GM23338 (cell line): Measurements from ENCODE around the gene KRT1.

Source experiments
- CREB1 ChIP-seq: fragments of 250-450 bp; sonication (Bioruptor Pico); IDR thresholded peaks from 2 replicates; pipeline ENCODE4 v1.5.0; 2020; ENCODE audit warnings: low read depth, mild to moderate bottlenecking, moderate library complexity
- EZH2 ChIP-seq: fragments of 200-600 bp; sonication (generic); IDR thresholded peaks from one replicate; pipeline ENCODE4 v1.8.0; 2017; ENCODE audit warnings: antibody characterized with exemption, mild to moderate bottlenecking, low read depth; ENCODE audit not compliant: unreplicated experiment
- EZH2phosphoT487 ChIP-seq: fragments of 200-600 bp; sonication (generic); IDR thresholded peaks from one replicate; pipeline ENCODE4 v1.8.1; 2018; ENCODE audit warnings: antibody characterized with exemption; ENCODE audit not compliant: unreplicated experiment
- JUNB ChIP-seq: IDR thresholded peaks from one replicate; pipeline ENCODE4 v1.6.1; 2016; ENCODE audit warnings: antibody characterized with exemption; ENCODE audit not compliant: unreplicated experiment
- NANOG ChIP-seq: IDR thresholded peaks from 2 replicates; pipeline ENCODE4 v1.6.1; 2016; ENCODE audit warnings: antibody characterized with exemption, borderline replicate concordance
- POLR2AphosphoS5 ChIP-seq: IDR thresholded peaks from 2 replicates; pipeline ENCODE4 v1.6.1; 2016; ENCODE audit warnings: antibody characterized with exemption, low read depth
- STAT1 ChIP-seq: IDR thresholded peaks from one replicate; pipeline ENCODE4 v1.6.1; 2016; ENCODE audit warnings: antibody characterized with exemption; ENCODE audit not compliant: unreplicated experiment
- ZNF331 ChIP-seq: fragments of 250-450 bp; sonication (Bioruptor Pico); IDR thresholded peaks from 2 replicates; pipeline ENCODE4 v1.5.0; 2020; ENCODE audit warnings: low read depth, mild to moderate bottlenecking, moderate library complexity
- TF ChIP-seq, protein P1 (sequence below), 2 experiments: fragments of 200-600 bp in 1 of 2; sonication (generic) in 1 of 2; conservative IDR thresholded peaks; 2 replicates each; pipeline versions ENCODE4 v1.5.1 to v1.6.1; 2016 to 2017; ENCODE audit warnings: antibody characterized with exemption in 2 of 2, low read depth in 2 of 2, mild to moderate bottlenecking in 2 of 2, moderate library complexity in 1 of 2
- TF ChIP-seq, protein P2 (sequence below): IDR thresholded peaks from one replicate; pipeline ENCODE4 v1.6.1; 2018; ENCODE audit warnings: antibody characterized with exemption; ENCODE audit not compliant: unreplicated experiment
- TF ChIP-seq, protein P3 (sequence below): IDR thresholded peaks from 2 replicates; pipeline ENCODE4 v1.6.1; 2016; ENCODE audit warnings: antibody characterized with exemption
- TF ChIP-seq, protein P4 (sequence below): fragments of 250-450 bp; sonication (Bioruptor Pico); IDR thresholded peaks from 2 replicates; pipeline ENCODE4 v1.5.0; 2020; ENCODE audit warnings: mild to moderate bottlenecking, moderate library complexity

DNA sequence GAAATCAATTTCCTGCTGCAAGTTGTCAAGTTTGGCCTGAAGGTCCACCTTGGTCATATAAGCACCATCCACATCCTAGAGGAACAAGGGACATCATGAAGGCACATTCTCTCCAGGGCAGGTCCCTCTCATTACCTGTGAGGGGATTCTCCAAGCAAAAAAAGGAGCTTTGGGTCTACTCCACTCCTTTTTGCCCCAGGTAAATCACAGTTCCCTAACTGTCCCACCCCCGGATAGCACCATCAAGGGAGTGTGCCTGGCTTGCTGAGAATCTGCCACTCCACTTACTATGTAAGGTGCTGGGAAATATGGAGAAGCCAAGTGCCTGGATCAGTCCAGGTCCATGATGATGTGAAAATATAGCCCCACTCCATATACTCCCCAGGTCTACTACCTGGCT lies 2.5 kb downstream of the KRT1 start:
- TF ChIP-seq, protein P1, sequence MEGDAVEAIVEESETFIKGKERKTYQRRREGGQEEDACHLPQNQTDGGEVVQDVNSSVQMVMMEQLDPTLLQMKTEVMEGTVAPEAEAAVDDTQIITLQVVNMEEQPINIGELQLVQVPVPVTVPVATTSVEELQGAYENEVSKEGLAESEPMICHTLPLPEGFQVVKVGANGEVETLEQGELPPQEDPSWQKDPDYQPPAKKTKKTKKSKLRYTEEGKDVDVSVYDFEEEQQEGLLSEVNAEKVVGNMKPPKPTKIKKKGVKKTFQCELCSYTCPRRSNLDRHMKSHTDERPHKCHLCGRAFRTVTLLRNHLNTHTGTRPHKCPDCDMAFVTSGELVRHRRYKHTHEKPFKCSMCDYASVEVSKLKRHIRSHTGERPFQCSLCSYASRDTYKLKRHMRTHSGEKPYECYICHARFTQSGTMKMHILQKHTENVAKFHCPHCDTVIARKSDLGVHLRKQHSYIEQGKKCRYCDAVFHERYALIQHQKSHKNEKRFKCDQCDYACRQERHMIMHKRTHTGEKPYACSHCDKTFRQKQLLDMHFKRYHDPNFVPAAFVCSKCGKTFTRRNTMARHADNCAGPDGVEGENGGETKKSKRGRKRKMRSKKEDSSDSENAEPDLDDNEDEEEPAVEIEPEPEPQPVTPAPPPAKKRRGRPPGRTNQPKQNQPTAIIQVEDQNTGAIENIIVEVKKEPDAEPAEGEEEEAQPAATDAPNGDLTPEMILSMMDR (conservative IDR thresholded peaks at IDR 0.05; ENCODE audit: low read depth in 2 of 2): no peak
- TF ChIP-seq POLR2AphosphoS5: no peak
- TF ChIP-seq EZH2phosphoT487: no peak
- TF ChIP-seq, protein P2, sequence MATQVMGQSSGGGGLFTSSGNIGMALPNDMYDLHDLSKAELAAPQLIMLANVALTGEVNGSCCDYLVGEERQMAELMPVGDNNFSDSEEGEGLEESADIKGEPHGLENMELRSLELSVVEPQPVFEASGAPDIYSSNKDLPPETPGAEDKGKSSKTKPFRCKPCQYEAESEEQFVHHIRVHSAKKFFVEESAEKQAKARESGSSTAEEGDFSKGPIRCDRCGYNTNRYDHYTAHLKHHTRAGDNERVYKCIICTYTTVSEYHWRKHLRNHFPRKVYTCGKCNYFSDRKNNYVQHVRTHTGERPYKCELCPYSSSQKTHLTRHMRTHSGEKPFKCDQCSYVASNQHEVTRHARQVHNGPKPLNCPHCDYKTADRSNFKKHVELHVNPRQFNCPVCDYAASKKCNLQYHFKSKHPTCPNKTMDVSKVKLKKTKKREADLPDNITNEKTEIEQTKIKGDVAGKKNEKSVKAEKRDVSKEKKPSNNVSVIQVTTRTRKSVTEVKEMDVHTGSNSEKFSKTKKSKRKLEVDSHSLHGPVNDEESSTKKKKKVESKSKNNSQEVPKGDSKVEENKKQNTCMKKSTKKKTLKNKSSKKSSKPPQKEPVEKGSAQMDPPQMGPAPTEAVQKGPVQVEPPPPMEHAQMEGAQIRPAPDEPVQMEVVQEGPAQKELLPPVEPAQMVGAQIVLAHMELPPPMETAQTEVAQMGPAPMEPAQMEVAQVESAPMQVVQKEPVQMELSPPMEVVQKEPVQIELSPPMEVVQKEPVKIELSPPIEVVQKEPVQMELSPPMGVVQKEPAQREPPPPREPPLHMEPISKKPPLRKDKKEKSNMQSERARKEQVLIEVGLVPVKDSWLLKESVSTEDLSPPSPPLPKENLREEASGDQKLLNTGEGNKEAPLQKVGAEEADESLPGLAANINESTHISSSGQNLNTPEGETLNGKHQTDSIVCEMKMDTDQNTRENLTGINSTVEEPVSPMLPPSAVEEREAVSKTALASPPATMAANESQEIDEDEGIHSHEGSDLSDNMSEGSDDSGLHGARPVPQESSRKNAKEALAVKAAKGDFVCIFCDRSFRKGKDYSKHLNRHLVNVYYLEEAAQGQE: no peak
- TF ChIP-seq, protein P3, sequence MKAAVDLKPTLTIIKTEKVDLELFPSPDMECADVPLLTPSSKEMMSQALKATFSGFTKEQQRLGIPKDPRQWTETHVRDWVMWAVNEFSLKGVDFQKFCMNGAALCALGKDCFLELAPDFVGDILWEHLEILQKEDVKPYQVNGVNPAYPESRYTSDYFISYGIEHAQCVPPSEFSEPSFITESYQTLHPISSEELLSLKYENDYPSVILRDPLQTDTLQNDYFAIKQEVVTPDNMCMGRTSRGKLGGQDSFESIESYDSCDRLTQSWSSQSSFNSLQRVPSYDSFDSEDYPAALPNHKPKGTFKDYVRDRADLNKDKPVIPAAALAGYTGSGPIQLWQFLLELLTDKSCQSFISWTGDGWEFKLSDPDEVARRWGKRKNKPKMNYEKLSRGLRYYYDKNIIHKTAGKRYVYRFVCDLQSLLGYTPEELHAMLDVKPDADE: no peak
- TF ChIP-seq EZH2: no peak
- TF ChIP-seq CREB1 (CRISPR knock-in tag): no peak
- no peak for TF ChIP-seq JUNB
- TF ChIP-seq, protein P4, sequence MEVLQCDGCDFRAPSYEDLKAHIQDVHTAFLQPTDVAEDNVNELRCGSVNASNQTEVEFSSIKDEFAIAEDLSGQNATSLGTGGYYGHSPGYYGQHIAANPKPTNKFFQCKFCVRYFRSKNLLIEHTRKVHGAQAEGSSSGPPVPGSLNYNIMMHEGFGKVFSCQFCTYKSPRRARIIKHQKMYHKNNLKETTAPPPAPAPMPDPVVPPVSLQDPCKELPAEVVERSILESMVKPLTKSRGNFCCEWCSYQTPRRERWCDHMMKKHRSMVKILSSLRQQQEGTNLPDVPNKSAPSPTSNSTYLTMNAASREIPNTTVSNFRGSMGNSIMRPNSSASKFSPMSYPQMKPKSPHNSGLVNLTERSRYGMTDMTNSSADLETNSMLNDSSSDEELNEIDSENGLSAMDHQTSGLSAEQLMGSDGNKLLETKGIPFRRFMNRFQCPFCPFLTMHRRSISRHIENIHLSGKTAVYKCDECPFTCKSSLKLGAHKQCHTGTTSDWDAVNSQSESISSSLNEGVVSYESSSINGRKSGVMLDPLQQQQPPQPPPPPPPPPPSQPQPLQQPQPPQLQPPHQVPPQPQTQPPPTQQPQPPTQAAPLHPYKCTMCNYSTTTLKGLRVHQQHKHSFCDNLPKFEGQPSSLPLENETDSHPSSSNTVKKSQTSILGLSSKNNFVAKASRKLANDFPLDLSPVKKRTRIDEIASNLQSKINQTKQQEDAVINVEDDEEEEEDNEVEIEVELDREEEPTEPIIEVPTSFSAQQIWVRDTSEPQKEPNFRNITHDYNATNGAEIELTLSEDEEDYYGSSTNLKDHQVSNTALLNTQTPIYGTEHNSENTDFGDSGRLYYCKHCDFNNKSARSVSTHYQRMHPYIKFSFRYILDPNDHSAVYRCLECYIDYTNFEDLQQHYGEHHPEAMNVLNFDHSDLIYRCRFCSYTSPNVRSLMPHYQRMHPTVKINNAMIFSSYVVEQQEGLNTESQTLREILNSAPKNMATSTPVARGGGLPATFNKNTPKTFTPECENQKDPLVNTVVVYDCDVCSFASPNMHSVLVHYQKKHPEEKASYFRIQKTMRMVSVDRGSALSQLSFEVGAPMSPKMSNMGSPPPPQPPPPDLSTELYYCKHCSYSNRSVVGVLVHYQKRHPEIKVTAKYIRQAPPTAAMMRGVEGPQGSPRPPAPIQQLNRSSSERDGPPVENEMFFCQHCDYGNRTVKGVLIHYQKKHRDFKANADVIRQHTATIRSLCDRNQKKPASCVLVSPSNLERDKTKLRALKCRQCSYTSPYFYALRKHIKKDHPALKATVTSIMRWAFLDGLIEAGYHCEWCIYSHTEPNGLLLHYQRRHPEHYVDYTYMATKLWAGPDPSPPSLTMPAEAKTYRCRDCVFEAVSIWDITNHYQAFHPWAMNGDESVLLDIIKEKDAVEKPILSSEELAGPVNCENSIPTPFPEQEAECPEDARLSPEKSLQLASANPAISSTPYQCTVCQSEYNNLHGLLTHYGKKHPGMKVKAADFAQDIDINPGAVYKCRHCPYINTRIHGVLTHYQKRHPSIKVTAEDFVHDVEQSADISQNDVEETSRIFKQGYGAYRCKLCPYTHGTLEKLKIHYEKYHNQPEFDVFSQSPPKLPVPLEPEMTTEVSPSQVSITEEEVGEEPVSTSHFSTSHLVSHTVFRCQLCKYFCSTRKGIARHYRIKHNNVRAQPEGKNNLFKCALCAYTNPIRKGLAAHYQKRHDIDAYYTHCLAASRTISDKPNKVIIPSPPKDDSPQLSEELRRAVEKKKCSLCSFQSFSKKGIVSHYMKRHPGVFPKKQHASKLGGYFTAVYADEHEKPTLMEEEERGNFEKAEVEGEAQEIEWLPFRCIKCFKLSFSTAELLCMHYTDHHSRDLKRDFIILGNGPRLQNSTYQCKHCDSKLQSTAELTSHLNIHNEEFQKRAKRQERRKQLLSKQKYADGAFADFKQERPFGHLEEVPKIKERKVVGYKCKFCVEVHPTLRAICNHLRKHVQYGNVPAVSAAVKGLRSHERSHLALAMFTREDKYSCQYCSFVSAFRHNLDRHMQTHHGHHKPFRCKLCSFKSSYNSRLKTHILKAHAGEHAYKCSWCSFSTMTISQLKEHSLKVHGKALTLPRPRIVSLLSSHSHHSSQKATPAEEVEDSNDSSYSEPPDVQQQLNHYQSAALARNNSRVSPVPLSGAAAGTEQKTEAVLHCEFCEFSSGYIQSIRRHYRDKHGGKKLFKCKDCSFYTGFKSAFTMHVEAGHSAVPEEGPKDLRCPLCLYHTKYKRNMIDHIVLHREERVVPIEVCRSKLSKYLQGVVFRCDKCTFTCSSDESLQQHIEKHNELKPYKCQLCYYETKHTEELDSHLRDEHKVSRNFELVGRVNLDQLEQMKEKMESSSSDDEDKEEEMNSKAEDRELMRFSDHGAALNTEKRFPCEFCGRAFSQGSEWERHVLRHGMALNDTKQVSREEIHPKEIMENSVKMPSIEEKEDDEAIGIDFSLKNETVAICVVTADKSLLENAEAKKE (CRISPR knock-in tag): no peak
- TF ChIP-seq ZNF331: no peak
- TF ChIP-seq NANOG: no peak
- no peak for TF ChIP-seq STAT1
